Measurements from ENCODE around the gene CPSF3. TPM values are rescaled to one million over a fixed set of nuclear protein-coding genes. Genes with fewer than 3 reads are reported as not detected.

CPSF3 gene
- total RNA-seq, 1 experiment from 2014 or later: 68.5 TPM

DNA sequence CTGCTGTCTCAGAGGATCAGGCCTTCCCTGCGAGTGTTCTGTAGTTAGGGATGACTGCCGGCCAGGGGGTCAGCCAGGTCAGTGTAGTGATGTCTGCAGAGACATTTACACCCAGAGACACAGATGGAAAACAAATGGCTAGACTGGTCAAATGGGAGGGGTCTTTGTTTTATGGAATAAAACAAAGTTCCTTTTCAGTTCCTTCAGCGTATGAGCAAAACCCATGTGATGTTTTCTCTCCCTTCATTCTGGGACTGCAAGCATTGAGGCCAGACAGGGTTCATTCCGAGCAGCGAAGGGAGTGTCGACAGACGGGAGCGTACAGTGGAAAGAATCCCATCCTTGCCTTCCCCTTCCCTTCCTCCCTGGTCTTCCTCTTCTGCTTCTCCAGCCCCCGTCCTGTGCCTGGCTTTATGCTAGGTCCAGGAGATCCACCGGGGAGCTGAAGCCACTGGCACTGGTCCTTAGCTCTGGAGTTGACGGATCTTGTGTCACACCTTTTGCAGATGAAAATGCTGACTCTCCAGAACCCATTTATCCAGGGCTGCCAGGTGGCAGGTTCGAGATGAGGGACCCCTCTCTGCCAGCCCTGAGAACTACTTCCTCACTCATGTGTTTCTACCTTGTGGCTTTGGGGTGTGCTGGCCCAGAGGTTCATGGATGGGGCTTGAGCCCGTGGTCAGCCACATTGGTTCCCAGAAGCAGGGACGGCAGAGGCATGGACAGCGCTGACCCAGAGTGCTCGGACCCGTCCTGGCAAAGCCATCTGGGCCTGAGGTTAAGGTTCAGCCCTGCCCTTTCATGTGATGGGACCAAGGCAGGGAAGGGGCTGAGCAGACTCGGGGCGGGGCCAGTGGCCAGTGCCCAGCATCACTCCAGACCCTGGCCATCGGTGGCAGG lies 24.3 kb upstream of the CPSF3 start (continued):
- TF ChIP-seq REST (IDR thresholded peaks at IDR 0.05; ENCODE audit: low read depth) (no peak), POLR2A (IDR thresholded peaks at IDR 0.05; ENCODE audit: borderline replicate concordance, extremely low read depth, insufficient read depth, insufficient read length) (no peak), POLR2AphosphoS5 (IDR thresholded peaks at IDR 0.05; ENCODE audit: low read depth, low read length) (no peak)

DNA sequence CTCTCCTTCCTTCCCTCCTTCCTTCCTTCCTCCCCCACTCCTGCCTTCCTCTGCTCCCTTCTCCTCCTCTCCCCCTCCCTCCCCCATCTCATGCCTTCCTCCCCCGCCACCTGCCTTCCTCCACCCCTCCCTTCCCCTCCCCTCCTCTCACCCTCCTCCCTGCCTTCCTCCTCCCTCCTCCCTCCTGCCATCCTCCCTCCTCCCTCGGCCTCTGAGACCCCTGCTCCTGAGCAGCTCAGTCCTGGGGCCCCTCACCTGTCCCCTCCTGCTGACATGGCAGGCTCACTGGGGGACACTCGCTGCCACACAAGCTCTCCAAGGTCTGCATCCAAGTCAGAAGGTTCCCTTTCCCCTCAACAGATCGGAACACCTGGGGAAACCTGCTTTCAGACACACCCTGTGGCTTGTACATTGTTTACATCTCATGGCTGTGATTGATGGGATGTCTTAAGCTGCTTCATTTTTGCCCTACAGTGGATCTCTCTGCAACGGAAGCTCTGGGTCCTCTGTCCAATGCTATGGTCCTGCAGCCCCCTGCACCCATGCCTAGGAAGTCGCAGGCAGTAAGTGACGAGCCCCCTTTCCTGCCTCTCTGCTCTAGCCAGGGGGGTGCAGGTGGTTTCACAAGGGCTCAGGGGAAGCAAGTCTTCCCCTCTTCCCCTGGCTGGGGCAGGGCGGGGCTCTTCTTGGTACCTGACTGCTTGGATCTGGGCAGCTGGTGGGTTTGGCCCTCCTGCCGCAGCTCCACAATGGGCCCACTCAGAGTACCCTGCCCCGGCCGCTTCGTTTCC lies 23.0 kb upstream of the CPSF3 start:
- BruUV-seq (replicated peaks): no TSS peak

More for the DNA sequence above, 23.0 kb upstream of the CPSF3 start:
- no peaks in the 10 kb centered on the region for H3K4me1 ChIP-seq (ENCODE audit: control insufficient read depth in 1 of 2, insufficient read depth in 2 of 2, low read length in 2 of 2)
- no peaks in the 10 kb centered on the region for H3K9me2 ChIP-seq (ENCODE audit: insufficient read depth)
- no peak for ATAC-seq
- H3K4me2 ChIP-seq (ENCODE audit: low read length): no peak overlapping the region
- no peaks in the 10 kb centered on the region for H3K9me3 ChIP-seq (ENCODE audit: control insufficient read depth in 1 of 2, insufficient read depth in 1 of 2, low read depth in 1 of 2, low read length in 2 of 2)
- no peaks in the 10 kb centered on the region for H3K36me3 ChIP-seq (ENCODE audit: control insufficient read depth in 1 of 2, insufficient read depth in 2 of 2, low read length in 2 of 2)
- intact Hi-C loops (cut with micrococcal nuclease): no loop called here
- H2AFZ ChIP-seq (ENCODE audit: low read depth, low read length, poor library complexity, severe bottlenecking): no peak overlapping the region
- ChIA-PET CTCF (no interaction called here), POLR2A (interaction anchor here (1.1 kb wide), 1 partner anchor 14 kb away, joined by 3 read pairs; no protein-coding TSS in a partner anchor), RAD21 (ENCODE audit: low non-redundant PET in 1 of 2, low total read pairs in 2 of 2, uncharacterized antibody in 2 of 2, unreplicated experiment in 2 of 2) (no interaction called here)
- no peak overlapping the region for H3K27ac ChIP-seq (ENCODE audit: low read depth, low read length)
- no peaks in the 10 kb centered on the region for H4K20me1 ChIP-seq (ENCODE audit: insufficient read depth)
- no peak overlapping the region for H3K4me3 ChIP-seq (replicated peaks in 1 of 2; ENCODE audit: low read depth in 1 of 2, low read length in 2 of 2)
- no peaks in the 10 kb centered on the region for H3K27me3 ChIP-seq (ENCODE audit: insufficient read depth, low read length)
- no peak overlapping the region for H3K9ac ChIP-seq (ENCODE audit: low read length)
- DNase-seq (ENCODE audit: low read depth, low spot score): no peak
- H3K79me2 ChIP-seq (ENCODE audit: insufficient read depth, low read length): no peaks in the 10 kb centered on the region
- TF ChIP-seq CTCF (IDR thresholded peaks at IDR 0.05 in 2 of 3, conservative IDR thresholded peaks at IDR 0.05 in 1 of 3; ENCODE audit: borderline replicate concordance in 1 of 3, insufficient read depth in 1 of 3, low read depth in 2 of 3, low read length in 2 of 3) (no peak), YY1 (IDR thresholded peaks at IDR 0.05; ENCODE audit: extremely low read depth, insufficient replicate concordance, low read depth, low read length) (no peak), SRF (IDR thresholded peaks at IDR 0.05; ENCODE audit: low read depth) (no peak), POLR2AphosphoS5 (IDR thresholded peaks at IDR 0.05; ENCODE audit: low read depth, low read length) (no peak), ELF1 (IDR thresholded peaks at IDR 0.05; ENCODE audit: borderline replicate concordance, low read depth) (no peak), TCF7L2 (IDR thresholded peaks at IDR 0.05; ENCODE audit: borderline replicate concordance, extremely low read depth, insufficient read depth, insufficient read length) (no peak)
- TF ChIP-seq, protein P1, sequence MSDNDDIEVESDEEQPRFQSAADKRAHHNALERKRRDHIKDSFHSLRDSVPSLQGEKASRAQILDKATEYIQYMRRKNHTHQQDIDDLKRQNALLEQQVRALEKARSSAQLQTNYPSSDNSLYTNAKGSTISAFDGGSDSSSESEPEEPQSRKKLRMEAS (IDR thresholded peaks at IDR 0.05): no peak

Data from HCT116 (cell line).